Measurements from ENCODE around the gene CDH12.

The CDH12 gene

GRCh38 chr5:22258139-22258538, 595.0 kb downstream of the CDH12 start:
- Histone ChIP-seq H3K79me2 (ENCODE audit: insufficient read depth, low read length) (no peaks in the 10 kb centered on the region), H3K4me2 (ENCODE audit: low read depth, low read length, poor library complexity, severe bottlenecking) (no peak overlapping the region), H3K27ac (ENCODE audit: low read depth, low read length) (no peak overlapping the region), H3K9ac (ENCODE audit: low read length) (no peak overlapping the region), H3K9me3 (ENCODE audit: insufficient read depth, low read length) (no peaks in the 10 kb centered on the region), H3K4me3 (ENCODE audit: insufficient read depth, low read length, poor library complexity, severe bottlenecking) (no peak overlapping the region), H3K27me3 (ENCODE audit: low read length) (no peaks in the 10 kb centered on the region), H3K9me2 (replicated peaks; ENCODE audit: insufficient read depth, low read length) (no peaks in the 10 kb centered on the region), H4K20me1 (ENCODE audit: low read depth, low read length) (no peaks in the 10 kb centered on the region), H3K36me3 (ENCODE audit: low read length) (0 out of 2 replicates have a peak, but pooled peaks cover 4% of the 10 kb centered on the region), H3F3A (ENCODE audit: insufficient read depth) (no peaks in the 10 kb centered on the region), H2AFZ (ENCODE audit: low read depth, low read length, severe bottlenecking) (peak overlapping the region; percentile 82)
- no peak for TF ChIP-seq CTCF (IDR thresholded peaks at IDR 0.05; ENCODE audit: insufficient read depth, low read length, poor library complexity, severe bottlenecking)
- TF ChIP-seq EZH2phosphoT487 (conservative IDR thresholded peaks at IDR 0.05; ENCODE audit: low read length) = no peak

- H2AFZ ChIP-seq (ENCODE audit: low read depth, low read length, severe bottlenecking) = peak overlapping the region; percentile 2
- TF ChIP-seq CTCF (IDR thresholded peaks at IDR 0.05; ENCODE audit: insufficient read depth, low read length, poor library complexity, severe bottlenecking) (no peak), EZH2phosphoT487 (conservative IDR thresholded peaks at IDR 0.05; ENCODE audit: low read length) (no peak)
Measured at GRCh38 chr5:22250528-22250927, 602.6 kb downstream of the CDH12 start.

GRCh38 chr5:22249209-22249729, 603.9 kb downstream of the CDH12 start:
- Histone ChIP-seq H3K4me3 (ENCODE audit: insufficient read depth, low read length, poor library complexity, severe bottlenecking) (no peak overlapping the region), H3K9me2 (replicated peaks; ENCODE audit: insufficient read depth, low read length) (no peaks in the 10 kb centered on the region), H3K36me3 (ENCODE audit: low read length) (no peaks in the 10 kb centered on the region), H3K9ac (ENCODE audit: low read length) (no peak overlapping the region), H4K20me1 (ENCODE audit: low read depth, low read length) (no peaks in the 10 kb centered on the region), H3K9me3 (ENCODE audit: insufficient read depth, low read length) (no peaks in the 10 kb centered on the region), H2AFZ (ENCODE audit: low read depth, low read length, severe bottlenecking) (no peak overlapping the region), H3K79me2 (ENCODE audit: insufficient read depth, low read length) (no peaks in the 10 kb centered on the region), H3K4me2 (ENCODE audit: low read depth, low read length, poor library complexity, severe bottlenecking) (no peak overlapping the region), H3F3A (ENCODE audit: insufficient read depth) (no peaks in the 10 kb centered on the region), H3K27ac (ENCODE audit: low read depth, low read length) (no peak overlapping the region), H3K27me3 (ENCODE audit: low read length) (no peaks in the 10 kb centered on the region)
- no peak for TF ChIP-seq EZH2phosphoT487 (conservative IDR thresholded peaks at IDR 0.05; ENCODE audit: low read length)
- TF ChIP-seq CTCF (IDR thresholded peaks at IDR 0.05; ENCODE audit: insufficient read depth, low read length, poor library complexity, severe bottlenecking) = no peak

More at GRCh38 chr5:22250528-22250927, 602.6 kb downstream of the CDH12 start:
- Histone ChIP-seq H3K9me2 (replicated peaks; ENCODE audit: insufficient read depth, low read length) (no peaks in the 10 kb centered on the region), H3F3A (ENCODE audit: insufficient read depth) (no peaks in the 10 kb centered on the region), H4K20me1 (ENCODE audit: low read depth, low read length) (no peaks in the 10 kb centered on the region), H3K36me3 (ENCODE audit: low read length) (no peaks in the 10 kb centered on the region), H3K4me2 (ENCODE audit: low read depth, low read length, poor library complexity, severe bottlenecking) (no peak overlapping the region), H3K9ac (ENCODE audit: low read length) (no peak overlapping the region), H3K4me3 (ENCODE audit: insufficient read depth, low read length, poor library complexity, severe bottlenecking) (no peak overlapping the region), H3K27me3 (ENCODE audit: low read length) (no peaks in the 10 kb centered on the region), H3K79me2 (ENCODE audit: insufficient read depth, low read length) (no peaks in the 10 kb centered on the region), H3K9me3 (ENCODE audit: insufficient read depth, low read length) (no peaks in the 10 kb centered on the region), H3K27ac (ENCODE audit: low read depth, low read length) (no peak overlapping the region)
